AG08395 (cell line): ENCODE data around the gene ST3GAL3.

ENCODE experiments used
- DNase-seq: peaks from one replicate; pipeline ENCODE4 v3.0.0; 2012; ENCODE audit warnings: mixed read lengths, low spot score

ST3GAL3 gene

DNA sequence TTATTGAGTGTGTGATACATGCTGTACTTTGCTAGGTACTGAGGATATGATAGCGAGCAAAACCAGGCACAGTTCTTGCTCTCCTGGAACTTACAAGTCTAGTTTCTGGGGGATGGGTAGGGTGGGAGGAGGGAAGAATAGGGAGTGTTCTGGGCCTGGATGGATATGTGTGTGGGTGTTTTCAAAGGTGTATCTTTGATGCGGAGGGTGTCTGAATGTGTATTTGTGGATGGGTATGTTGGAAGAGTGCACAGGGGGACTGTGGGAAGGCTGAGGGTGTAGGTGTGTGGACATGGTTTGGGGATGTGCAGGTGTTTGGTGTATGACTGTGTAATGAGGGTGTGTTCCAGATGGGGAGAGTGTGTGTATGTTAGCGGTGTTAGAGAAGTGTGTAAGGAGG, 258.0 kb downstream of the ST3GAL3 start:
- no peak for DNase-seq

DNA sequence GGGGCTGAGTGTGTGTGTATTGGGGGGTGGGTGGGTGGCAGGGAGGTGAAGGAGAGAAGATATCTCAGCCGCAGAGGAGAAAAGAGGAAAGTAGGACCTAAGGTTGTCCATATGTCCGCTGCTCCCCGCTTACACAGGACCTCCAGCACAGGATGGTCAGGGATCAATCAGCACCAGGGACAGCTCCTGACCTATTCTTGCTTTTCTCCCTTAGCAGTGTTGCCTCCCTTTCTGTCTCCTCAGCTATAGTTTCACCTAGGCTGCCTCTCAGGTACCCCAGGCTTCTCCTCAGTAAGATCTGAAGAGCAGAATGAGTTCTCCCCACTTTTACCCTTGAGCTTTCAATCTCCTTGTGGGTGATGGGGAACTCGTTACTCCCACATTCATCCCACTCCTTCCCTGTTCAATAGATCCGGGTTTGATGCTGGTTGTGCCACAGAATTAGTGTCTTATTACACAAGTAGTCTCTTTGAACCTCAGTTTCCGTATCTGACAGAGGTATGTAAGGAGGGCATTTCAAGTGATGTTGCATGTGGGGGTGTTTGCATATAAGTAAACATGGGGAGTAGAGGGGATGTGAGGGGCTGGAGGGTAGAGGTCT, 261.1 kb downstream of the ST3GAL3 start:
- peak; percentile 37 for DNase-seq

DNA sequence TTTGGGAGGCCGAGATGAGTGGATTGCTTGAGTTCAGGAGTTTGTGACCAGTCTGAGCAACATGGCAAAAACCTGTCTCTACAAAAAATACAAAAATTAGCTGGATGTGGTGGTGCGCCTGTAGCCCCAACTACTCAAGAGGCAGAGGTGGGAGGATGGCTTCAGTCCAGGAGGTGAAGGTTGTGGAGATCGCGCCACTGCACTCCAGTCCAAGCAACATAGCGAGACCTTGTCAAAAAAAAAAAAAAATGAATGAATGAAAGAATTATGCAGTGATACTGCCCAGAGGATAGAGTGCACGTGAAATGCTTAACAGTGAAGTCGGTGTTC, 262.0 kb downstream of the ST3GAL3 start:
- no peak for DNase-seq

- peak; percentile 99 for DNase-seq
These were observed 262.6 kb downstream of the ST3GAL3 start, which contains the start of gene DPH2 for GRCh38 chr1:43969746-43970466. Gene DPH2 (plus strand): TSS chr1:43970010. CDS start chr1:43970176, 166 bp downstream.

DNA sequence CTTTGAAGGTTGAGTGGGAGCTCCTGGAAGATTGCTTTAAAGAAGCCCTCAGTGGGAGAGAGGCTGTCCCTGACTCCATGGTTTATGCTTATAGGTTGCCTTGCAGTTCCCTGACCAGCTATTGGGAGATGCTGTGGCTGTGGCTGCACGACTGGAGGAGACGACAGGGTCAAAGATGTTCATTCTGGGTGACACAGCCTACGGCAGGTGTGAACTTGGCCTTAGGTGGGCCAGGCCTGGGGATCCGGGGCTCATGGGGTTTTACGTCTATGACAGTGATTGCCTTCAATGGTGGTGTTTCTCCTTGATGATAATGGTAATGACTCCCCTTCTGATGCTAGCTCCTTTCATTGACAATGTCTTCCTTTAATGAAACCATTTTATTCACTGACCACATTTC, 263.2 kb downstream of the ST3GAL3 start:
- no peak for DNase-seq

- no peak for DNase-seq
These were observed 263.6 kb downstream of the ST3GAL3 start for GRCh38 chr1:43970911-43971310.

GRCh38 chr1:43971336-43971980, 264.1 kb downstream of the ST3GAL3 start:
- no peak for DNase-seq

- no peak for DNase-seq
These were observed 266.7 kb downstream of the ST3GAL3 start for GRCh38 chr1:43973981-43974442.

DNA sequence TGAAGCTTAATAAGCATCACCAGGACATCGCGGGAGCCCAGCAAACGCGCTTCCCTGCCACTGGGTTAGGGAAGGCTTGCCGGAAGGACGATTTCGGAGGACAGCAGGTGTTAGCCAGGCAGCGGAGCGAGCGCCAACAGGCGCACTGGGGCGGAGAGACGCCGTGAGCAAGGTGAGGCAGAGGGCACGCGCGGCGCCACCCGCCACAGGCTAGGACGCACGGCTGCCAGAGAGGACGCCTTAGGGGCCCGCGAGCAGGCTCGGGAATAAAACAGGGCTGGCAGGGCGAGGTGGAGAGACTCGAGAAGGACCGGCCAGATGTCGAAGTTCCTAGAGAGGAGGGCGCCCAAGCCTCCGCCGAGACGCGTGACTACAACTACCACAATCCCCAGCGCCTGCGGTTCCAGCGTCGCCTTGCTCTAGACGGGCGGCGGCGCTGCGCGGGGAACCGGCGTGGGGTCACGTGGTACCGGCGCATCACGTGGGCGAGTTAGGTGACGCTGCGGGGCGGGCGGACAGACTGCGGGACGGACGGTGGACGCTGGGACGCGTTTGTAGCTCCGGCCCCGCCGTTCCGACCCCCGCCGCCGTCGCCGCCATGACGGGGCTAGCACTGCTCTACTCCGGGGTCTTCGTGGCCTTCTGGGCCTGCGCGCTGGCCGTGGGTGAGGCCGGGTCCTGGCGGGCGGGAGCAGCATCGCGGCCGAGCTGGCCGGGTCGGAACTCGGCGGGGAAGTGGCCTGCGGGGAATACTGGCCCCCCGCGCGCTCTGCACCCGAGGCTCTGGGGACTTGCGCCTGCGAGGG, 267.3 kb downstream of the ST3GAL3 start, which contains the start of gene ATP6V0B:
TSS of gene ATP6V0B (plus strand) at position 518 of the 806 bp plus-strand sequence. CDS start at position 599, 81 bp downstream.
- peak; percentile 97 for DNase-seq

- DNase-seq = peak; percentile 38
These were observed 268.1 kb downstream of the ST3GAL3 start for GRCh38 chr1:43975249-43975961.

DNA sequence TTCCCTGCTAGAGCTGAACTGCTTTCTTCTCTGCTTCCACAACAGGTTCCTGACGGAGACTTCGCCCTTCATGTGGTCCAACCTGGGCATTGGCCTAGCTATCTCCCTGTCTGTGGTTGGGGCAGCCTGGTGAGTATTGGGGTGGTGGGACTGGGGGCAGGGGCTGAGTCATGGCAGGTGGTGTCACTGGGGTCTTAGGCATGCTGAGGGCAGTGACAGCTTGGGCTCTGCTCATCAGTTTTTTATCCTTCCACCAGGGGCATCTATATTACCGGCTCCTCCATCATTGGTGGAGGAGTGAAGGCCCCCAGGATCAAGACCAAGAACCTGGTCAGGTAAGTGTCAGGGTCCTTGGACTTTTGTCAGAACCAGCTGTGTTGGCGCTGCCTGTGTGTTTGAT, 268.7 kb downstream of the ST3GAL3 start:
- DNase-seq = no peak

- no peak for DNase-seq
These were observed 269.6 kb downstream of the ST3GAL3 start for GRCh38 chr1:43976890-43977289.

DNA sequence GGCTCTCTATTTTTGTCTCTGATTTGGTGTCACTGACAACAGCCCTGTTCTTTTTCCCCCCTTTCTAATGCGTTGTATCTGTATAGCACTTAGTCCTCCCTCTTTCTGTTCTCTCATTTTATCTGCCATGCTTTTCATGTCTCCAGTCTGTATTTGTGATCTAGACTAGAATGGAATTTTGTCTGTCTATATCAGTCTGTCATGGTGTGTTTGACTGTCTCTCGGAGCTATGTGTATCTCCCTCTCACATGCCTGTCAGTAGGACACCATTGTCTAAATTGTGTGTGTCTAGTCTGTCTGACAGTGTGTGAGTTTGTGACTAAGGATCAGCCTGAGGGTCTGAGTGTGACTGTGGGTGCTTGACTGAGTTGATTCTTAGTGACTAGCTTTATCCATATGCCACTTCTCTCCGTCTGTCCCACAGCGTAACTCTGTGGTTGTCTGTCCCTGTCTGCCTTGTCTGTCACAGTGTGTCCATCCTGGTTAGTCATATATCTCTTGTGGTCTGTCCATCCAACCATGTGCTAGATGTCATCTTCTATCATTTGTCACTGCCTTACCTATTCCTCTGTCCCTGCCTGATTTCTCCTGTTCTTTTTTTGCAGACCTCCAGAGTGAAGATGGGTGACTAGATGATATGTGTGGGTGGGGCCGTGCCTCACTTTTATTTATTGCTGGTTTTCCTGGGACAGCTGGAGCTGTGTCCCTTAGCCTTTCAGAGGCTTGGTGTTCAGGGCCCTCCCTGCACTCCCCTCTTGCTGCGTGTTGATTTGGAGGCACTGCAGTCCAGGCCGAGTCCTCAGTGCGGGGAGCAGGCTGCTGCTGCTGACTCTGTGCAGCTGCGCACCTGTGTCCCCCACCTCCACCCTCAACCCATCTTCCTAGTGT, 270.3 kb downstream of the ST3GAL3 start:
- no peak for DNase-seq

DNA sequence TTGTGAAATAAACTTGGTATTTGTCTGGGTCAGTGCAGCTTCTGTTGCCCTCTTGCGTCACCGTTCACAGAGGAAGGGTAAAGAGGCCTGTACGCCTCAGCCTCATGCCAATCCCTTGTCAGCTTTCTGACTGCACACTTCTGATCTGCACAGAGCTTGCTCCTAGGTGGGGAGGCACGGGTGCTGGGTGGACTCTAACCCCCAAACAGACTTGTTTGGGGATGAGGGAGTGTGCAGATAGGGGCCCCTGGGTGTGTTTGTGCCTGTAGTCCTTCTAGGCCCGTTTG, 270.9 kb downstream of the ST3GAL3 start:
- no peak for DNase-seq

- peak; percentile 76 for DNase-seq
These were observed 271.4 kb downstream of the ST3GAL3 start, which contains the start of gene B4GALT2 for GRCh38 chr1:43978551-43979260. Gene B4GALT2 (plus strand): TSS chr1:43979210. CDS start chr1:43981161, 1,951 bp downstream.

GRCh38 chr1:43979261-43979527, 271.9 kb downstream of the ST3GAL3 start:
- DNase-seq = no peak

- peak; percentile 57 for DNase-seq
These were observed 272.4 kb downstream of the ST3GAL3 start for GRCh38 chr1:43979528-43980254.

DNA sequence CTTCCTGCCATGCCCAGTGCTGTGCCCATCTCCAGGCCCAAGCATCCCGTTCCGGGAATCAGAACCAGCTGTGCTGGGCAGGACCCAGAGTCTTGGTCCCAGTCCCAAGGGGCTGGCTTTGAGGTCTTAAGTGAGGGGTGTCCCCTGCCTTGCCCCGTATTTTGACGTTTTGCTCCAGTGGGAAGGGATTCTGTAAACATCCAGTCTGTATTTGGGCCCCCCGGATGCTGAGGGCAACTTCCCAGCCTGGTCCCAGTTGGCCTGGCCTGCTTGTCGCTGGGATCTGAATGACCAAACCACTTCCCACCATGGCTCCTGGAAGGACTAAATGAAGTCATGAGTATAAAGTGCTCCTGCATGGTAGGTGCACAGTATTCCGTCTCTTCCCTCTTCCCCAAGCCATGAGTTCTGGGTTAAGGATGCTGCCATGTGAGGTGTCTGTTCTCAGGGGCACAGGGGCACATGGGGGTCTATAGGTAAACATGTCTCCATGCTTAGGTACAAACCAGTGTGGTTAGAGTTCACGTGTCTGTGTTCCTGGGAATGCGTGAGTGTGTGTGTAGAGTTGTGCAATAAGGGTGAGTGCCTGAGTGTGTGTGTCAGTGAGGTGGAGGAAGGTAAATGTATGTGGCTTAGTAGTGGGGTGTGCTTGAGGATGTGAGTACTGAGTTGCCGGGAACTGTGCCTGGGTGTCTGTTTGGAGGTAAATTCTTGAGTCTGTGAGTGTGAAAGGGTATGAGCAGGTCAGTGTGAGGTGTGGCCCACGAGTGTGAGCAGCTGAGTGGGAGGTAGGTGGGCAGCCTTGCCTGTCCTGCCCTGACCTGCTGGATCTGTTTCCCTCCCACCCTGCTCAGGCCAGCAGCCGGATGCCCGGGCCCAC, 273.2 kb downstream of the ST3GAL3 start:
- peak; percentile 15 for DNase-seq
